Measurements from ENCODE around the gene UCK2.

The UCK2 gene

DNA sequence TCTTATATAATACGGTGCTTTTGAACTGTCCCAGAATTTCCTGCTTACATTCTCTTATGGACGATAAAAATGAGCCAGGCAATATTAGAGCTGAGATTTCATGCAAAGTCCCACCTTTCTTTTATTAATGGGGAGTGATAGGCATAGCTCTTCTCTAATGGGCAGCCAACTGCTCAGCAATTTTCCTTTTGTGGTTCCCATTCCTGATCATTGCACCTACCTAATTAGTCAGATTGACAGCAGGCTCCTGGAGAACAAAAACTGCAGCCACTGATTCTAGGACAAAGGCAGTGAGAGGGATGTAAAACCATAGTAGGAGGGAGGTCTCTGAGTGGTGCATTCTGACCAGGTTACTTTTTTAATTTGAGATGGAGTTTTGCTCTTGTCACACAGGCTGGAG, 110.4 kb downstream of the UCK2 start:
- DNase-seq (ENCODE audit: low read depth, low spot score), result no peak

DNA sequence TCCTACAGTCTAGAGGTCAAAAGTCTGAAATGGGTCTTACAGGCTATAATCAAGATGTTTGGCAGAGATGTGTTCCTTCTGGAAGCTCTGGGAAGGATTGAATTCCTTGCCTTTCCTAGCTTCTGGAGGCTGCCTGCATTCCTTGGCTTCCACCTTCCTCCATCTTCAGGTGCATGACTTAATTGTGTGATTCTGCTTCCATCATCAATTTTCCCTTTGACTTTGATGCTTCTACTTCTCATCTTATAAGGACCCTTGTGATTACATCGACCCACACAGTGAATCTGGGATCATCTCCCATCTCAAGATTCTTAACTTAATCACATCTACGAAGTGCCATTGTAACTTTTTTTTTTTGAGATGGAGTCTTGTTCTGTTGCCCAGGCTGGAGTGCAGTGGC, 111.4 kb downstream of the UCK2 start:
- no peak for DNase-seq (ENCODE audit: low read depth, low spot score)

GRCh38 chr1:165941531-165941930, 114.1 kb downstream of the UCK2 start:
- DNase-seq (ENCODE audit: low read depth, low spot score), result no peak

- no peak for DNase-seq (ENCODE audit: low read depth, low spot score)
These were observed 114.6 kb downstream of the UCK2 start for GRCh38 chr1:165942062-165942461.

DNA sequence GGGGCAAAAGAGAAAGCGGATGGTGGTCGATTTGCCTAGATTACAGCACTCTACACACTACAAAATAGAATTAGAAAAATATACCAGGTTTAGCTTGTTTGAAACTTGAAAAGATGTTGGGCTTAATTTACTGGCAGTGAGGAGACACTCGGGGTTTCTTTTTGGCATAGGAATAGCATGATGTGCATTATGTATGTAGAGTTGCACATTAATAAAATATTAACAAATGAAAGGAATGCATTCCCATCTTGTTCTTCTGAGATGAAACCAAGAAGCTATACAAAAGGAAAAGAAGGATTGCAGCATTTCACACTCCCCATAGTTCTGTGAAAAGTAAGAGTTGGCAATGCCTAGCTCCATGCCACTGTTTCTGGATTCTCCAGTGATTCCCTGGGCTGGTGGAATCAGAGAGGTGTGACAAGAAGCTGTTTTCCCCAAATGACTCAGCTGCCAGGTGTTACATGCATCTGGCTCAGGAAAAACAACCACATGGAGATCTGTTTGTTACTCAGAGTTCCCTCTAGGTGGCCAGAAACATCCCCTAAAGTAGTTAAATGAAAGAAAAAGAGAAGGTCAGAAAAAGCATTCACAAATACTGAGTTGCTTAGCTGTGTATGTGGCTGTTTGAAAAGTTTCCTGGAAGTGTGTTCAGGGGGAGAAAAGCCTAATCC, 115.6 kb downstream of the UCK2 start:
- DNase-seq (ENCODE audit: low read depth, low spot score), result no peak

- no peak for DNase-seq (ENCODE audit: low read depth, low spot score)
These were observed 118.5 kb downstream of the UCK2 start for GRCh38 chr1:165945911-165946310.

GRCh38 chr1:165947797-165948455, 120.5 kb downstream of the UCK2 start:
- DNase-seq (ENCODE audit: low read depth, low spot score), result no peak

- DNase-seq (ENCODE audit: low read depth, low spot score), result no peak
These were observed 122.1 kb downstream of the UCK2 start for GRCh38 chr1:165949335-165950130.

- DNase-seq (ENCODE audit: low read depth, low spot score), result peak; percentile 31
These were observed 127.5 kb downstream of the UCK2 start for GRCh38 chr1:165954940-165955339.

- DNase-seq (ENCODE audit: low read depth, low spot score), result no peak
These were observed 130.9 kb downstream of the UCK2 start for GRCh38 chr1:165958306-165958705.

DNA sequence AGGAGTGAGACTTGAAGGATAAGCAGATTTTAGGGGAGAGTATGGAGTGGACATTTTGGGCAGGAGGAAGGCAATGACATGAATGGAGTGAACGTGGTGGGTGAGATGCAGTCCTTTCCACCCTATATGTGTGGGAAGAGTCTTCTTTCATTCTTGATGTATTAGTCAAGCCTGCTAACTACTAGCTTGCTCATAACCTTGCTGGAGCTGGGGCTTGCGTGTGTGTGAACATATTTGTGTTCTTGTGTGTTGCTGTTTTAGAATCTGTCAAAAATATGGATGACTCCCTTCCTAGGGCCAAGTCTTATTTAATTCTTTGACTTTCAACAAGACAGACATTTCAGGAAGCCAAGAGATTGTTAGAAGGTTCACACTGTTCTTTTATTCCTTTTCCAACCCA, 132.7 kb downstream of the UCK2 start:
- DNase-seq (ENCODE audit: low read depth, low spot score), result no peak

- no peak for DNase-seq (ENCODE audit: low read depth, low spot score)
These were observed 133.5 kb downstream of the UCK2 start for GRCh38 chr1:165960881-165961280.

Measured in smooth muscle cell of the brain vasculature (primary cell).